Fibroblast of lung (primary cell): ENCODE data around the gene PARP3. TPM values are rescaled to one million over a fixed set of nuclear protein-coding genes. Genes with fewer than 3 reads are reported as not detected.

Experiments
- DNase-seq, 2 donors: peaks; one replicate each; pipeline versions ENCODE4 v3.0.0 to v3.0.0-alpha.2; 2010; ENCODE audit warnings: low read depth in 2 of 2
- H2AFZ ChIP-seq: 2 replicates; pipeline ENCODE4 v1.5.1; 2012; ENCODE audit warnings: low read length, control low read depth, inconsistent platforms
- H3K27ac ChIP-seq: 2 replicates; pipeline ENCODE4 v1.5.1; 2011; ENCODE audit warnings: low read length, control low read depth; ENCODE audit not compliant: insufficient read depth
- H3K27me3 ChIP-seq: 2 replicates; pipeline ENCODE4 v1.5.1; 2011; ENCODE audit warnings: mild to moderate bottlenecking, low read length; ENCODE audit not compliant: control insufficient read depth, insufficient read depth
- H3K36me3 ChIP-seq: 2 replicates; pipeline ENCODE4 v1.5.1; 2011; ENCODE audit warnings: low read length; ENCODE audit not compliant: control insufficient read depth, insufficient read depth
- H3K4me1 ChIP-seq: 2 replicates; pipeline ENCODE4 v1.5.1; 2011; ENCODE audit warnings: low read length; ENCODE audit not compliant: control insufficient read depth, insufficient read depth; ENCODE audit errors: extremely low read depth
- H3K4me2 ChIP-seq: 2 replicates; pipeline ENCODE4 v1.5.1; 2011; ENCODE audit warnings: low read length, control low read depth; ENCODE audit not compliant: insufficient read depth; ENCODE audit errors: extremely low read depth
- H3K4me3 ChIP-seq, 4 experiments: fragments of 200-600 bp in 1 of 4; sonication (generic) in 1 of 4; replicated peaks in 1 of 4; 2 replicates each; pipeline ENCODE4 v1.5.1; 2011 to 2016; ENCODE audit warnings: low read length in 4 of 4, low read depth in 3 of 4, mild to moderate bottlenecking in 3 of 4, control low read depth in 2 of 4, inconsistent platforms in 1 of 4, mixed read lengths in 1 of 4; ENCODE audit not compliant: insufficient read depth in 1 of 4; ENCODE audit errors: control extremely low read depth in 1 of 4
- H3K79me2 ChIP-seq: 2 replicates; pipeline ENCODE4 v1.5.1; 2012; ENCODE audit warnings: mild to moderate bottlenecking, low read length, inconsistent platforms; ENCODE audit not compliant: control insufficient read depth, insufficient read depth
- H3K9ac ChIP-seq: 2 replicates; pipeline ENCODE4 v1.5.1; 2011; ENCODE audit warnings: mild to moderate bottlenecking, low read length, control low read depth; ENCODE audit not compliant: insufficient read depth
- H3K9me3 ChIP-seq: 2 replicates; pipeline ENCODE4 v1.5.1; 2012; ENCODE audit warnings: low read depth, low read length; ENCODE audit not compliant: control insufficient read depth, insufficient read depth
- H4K20me1 ChIP-seq: 2 replicates; pipeline ENCODE4 v1.5.1; 2011; ENCODE audit warnings: low read length; ENCODE audit not compliant: control insufficient read depth, insufficient read depth; ENCODE audit errors: extremely low read depth
- EZH2 ChIP-seq: IDR thresholded peaks from 2 replicates; pipeline ENCODE4 v1.5.1; 2012; ENCODE audit warnings: low read length, control low read depth, mild to moderate bottlenecking; ENCODE audit errors: missing control alignments
- polyA plus RNA-seq, 2 donors: library from polyadenylated mRNA; depleted of rRNA in 1 of 2; stranded (reverse) in 1 of 2; unstranded in 1 of 2; fragments of >200 nt; gene quantifications; 2 replicates each; pipeline ENCODE4 v1.2.1, GENCODE V29; 2011 to 2012; ENCODE audit warnings: missing spikeins in 1 of 2
- total RNA-seq: library from RNA; depleted of rRNA; stranded (reverse); fragments of >200 nt; gene quantifications from 2 replicates; pipeline ENCODE4 v1.2.1, GENCODE V29; 2014
- TF ChIP-seq, protein P1 (sequence below), 2 donors: IDR thresholded peaks in 1 of 2; conservative IDR thresholded peaks in 1 of 2; 1 replicate in 1 of 2; 2 replicates in 1 of 2; pipeline ENCODE4 v1.5.1; 2011 to 2012; ENCODE audit warnings: low read length in 2 of 2, control low read depth in 1 of 2, inconsistent platforms in 1 of 2, low read depth in 1 of 2, mild to moderate bottlenecking in 1 of 2

PARP3 gene
- total and polyA plus RNA-seq, 2 donors (not counting 1 experiment from before 2014, with no cell fraction given): 22.8 to 44.1 TPM

- Histone ChIP-seq H3K4me2 (no peak overlapping the region), H3K9me3 (no peaks in the 10 kb centered on the region)
Observed at GRCh38 chr3:51963951-51964451, 21.8 kb downstream of the PARP3 start.

GRCh38 chr3:51964521-51964920, 22.4 kb downstream of the PARP3 start:
- Histone ChIP-seq H3K27me3 (no peaks in the 10 kb centered on the region), H3K4me3 (no peak overlapping the region), H3K27ac (no peak overlapping the region), H3K9me3 (no peaks in the 10 kb centered on the region), H3K4me2 (no peak overlapping the region), H3K79me2 (peaks cover 14% of the 10 kb centered on the region), H4K20me1 (no peaks in the 10 kb centered on the region), H3K4me1 (peaks cover 8% of the 10 kb centered on the region), H3K36me3 (peaks cover 6% of the 10 kb centered on the region), H3K9ac (no peak overlapping the region), H2AFZ (no peak overlapping the region)
- DNase-seq: no peak
- TF ChIP-seq, protein P1, sequence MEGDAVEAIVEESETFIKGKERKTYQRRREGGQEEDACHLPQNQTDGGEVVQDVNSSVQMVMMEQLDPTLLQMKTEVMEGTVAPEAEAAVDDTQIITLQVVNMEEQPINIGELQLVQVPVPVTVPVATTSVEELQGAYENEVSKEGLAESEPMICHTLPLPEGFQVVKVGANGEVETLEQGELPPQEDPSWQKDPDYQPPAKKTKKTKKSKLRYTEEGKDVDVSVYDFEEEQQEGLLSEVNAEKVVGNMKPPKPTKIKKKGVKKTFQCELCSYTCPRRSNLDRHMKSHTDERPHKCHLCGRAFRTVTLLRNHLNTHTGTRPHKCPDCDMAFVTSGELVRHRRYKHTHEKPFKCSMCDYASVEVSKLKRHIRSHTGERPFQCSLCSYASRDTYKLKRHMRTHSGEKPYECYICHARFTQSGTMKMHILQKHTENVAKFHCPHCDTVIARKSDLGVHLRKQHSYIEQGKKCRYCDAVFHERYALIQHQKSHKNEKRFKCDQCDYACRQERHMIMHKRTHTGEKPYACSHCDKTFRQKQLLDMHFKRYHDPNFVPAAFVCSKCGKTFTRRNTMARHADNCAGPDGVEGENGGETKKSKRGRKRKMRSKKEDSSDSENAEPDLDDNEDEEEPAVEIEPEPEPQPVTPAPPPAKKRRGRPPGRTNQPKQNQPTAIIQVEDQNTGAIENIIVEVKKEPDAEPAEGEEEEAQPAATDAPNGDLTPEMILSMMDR (conservative IDR thresholded peaks at IDR 0.05 in 1 of 2, IDR thresholded peaks at IDR 0.05 in 1 of 2; ENCODE audit: low read depth in 1 of 2, low read length in 2 of 2): no peak
- no peak for TF ChIP-seq EZH2

More at GRCh38 chr3:51963951-51964451, 21.8 kb downstream of the PARP3 start:
- Histone ChIP-seq H3K27ac (no peak overlapping the region), H3K4me3 (no peak overlapping the region), H3K36me3 (peaks cover 10% of the 10 kb centered on the region), H2AFZ (no peak overlapping the region), H4K20me1 (no peaks in the 10 kb centered on the region), H3K79me2 (peaks cover 14% of the 10 kb centered on the region), H3K27me3 (no peaks in the 10 kb centered on the region), H3K4me1 (peaks cover 8% of the 10 kb centered on the region), H3K9ac (no peak overlapping the region)
- no peak for DNase-seq
- TF ChIP-seq, protein P1 (conservative IDR thresholded peaks at IDR 0.05 in 1 of 2, IDR thresholded peaks at IDR 0.05 in 1 of 2; ENCODE audit: low read depth in 1 of 2, low read length in 2 of 2): no peak
- TF ChIP-seq EZH2: no peak

DNA sequence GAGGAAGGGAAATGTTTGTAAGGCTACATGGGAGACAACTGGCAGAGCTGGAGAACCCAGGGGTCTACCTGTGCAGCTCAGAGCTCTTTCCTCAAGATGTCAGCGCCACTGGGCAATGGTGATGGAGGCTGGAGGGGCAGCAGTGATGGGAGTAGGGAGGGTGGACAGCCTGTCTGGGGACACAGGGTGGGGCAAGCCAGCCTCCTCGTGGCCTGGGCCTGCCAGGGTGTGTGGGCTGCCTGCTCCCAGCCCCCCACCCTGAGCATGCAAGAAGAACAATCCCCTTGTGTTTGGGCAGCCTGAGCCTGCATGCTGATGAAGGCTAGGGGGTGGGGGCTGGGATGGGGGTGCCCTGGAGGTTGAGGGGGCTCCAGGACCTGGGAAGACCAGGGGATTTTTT, 23.9 kb downstream of the PARP3 start:
- H2AFZ ChIP-seq: no peak overlapping the region
- DNase-seq: no peak
- no peak overlapping the region for H3K9ac ChIP-seq
- TF ChIP-seq, protein P1 (conservative IDR thresholded peaks at IDR 0.05 in 1 of 2, IDR thresholded peaks at IDR 0.05 in 1 of 2; ENCODE audit: low read depth in 1 of 2, low read length in 2 of 2): no peak
- TF ChIP-seq EZH2: no peak
- H3K9me3 ChIP-seq: no peaks in the 10 kb centered on the region
- H3K36me3 ChIP-seq: peaks cover 2% of the 10 kb centered on the region
- H3K4me2 ChIP-seq: peak overlapping the region; percentile 83
- peaks cover 8% of the 10 kb centered on the region for H3K4me1 ChIP-seq
- H3K27me3 ChIP-seq: no peaks in the 10 kb centered on the region
- peak overlapping the region in 1 of 4 experiments; percentile 66 for H3K4me3 ChIP-seq
- H4K20me1 ChIP-seq: no peaks in the 10 kb centered on the region
- H3K79me2 ChIP-seq: peaks cover 14% of the 10 kb centered on the region
- no peak overlapping the region for H3K27ac ChIP-seq
